Activated CD8-positive, alpha-beta memory T cell treated with anti-CD3 and anti-CD28 coated beads, Interleukin-2, amount 50 U/mL, for 1 hour (primary cell): ENCODE measurements around the gene TJP1.
"Not testable (repeated sequence)": the region's sequence is repeated elsewhere in the genome, so short reads cannot be mapped to it uniquely, and the experiment has no call there.

Experiments
- DNase-seq: peaks from one replicate; pipeline ENCODE4 v3.0.0-alpha.2; 2020; ENCODE audit errors: extremely low read depth

TJP1 gene

GRCh38 chr15:29756358-29757267 lies 65.7 kb downstream of the TJP1 start:
- DNase-seq: no peak

GRCh38 chr15:29754009-29754408 lies 68.3 kb downstream of the TJP1 start:
- not testable (repeated sequence) for DNase-seq

GRCh38 chr15:29753506-29753905 lies 68.8 kb downstream of the TJP1 start:
- no peak for DNase-seq

- no peak for DNase-seq
These were observed 71.5 kb downstream of the TJP1 start for GRCh38 chr15:29750754-29751153.

- DNase-seq: no peak
These were observed 72.7 kb downstream of the TJP1 start for GRCh38 chr15:29749365-29750086.

- no peak for DNase-seq
These were observed 74.3 kb downstream of the TJP1 start for GRCh38 chr15:29747837-29748417.

GRCh38 chr15:29743475-29743874 lies 78.8 kb downstream of the TJP1 start:
- no peak for DNase-seq

GRCh38 chr15:29740692-29741311 lies 81.5 kb downstream of the TJP1 start:
- DNase-seq: no peak

GRCh38 chr15:29736744-29737020 lies 85.6 kb downstream of the TJP1 start:
- no peak for DNase-seq

- DNase-seq: no peak
These were observed 86.1 kb downstream of the TJP1 start for GRCh38 chr15:29736012-29736743.

GRCh38 chr15:29734917-29735572 lies 87.2 kb downstream of the TJP1 start:
- DNase-seq: no peak

GRCh38 chr15:29731865-29732264 lies 90.4 kb downstream of the TJP1 start:
- no peak for DNase-seq

- DNase-seq: not testable (repeated sequence)
These were observed 91.8 kb downstream of the TJP1 start for GRCh38 chr15:29730471-29730870.

GRCh38 chr15:29728418-29728817 lies 93.8 kb downstream of the TJP1 start:
- no peak for DNase-seq

GRCh38 chr15:29727871-29728270 lies 94.4 kb downstream of the TJP1 start:
- DNase-seq: no peak

- no peak for DNase-seq
These were observed 95.7 kb downstream of the TJP1 start for GRCh38 chr15:29726553-29726952.

- DNase-seq: no peak
These were observed 98.2 kb downstream of the TJP1 start for GRCh38 chr15:29724026-29724425.

GRCh38 chr15:29713784-29714183 lies 108.5 kb downstream of the TJP1 start:
- DNase-seq: no peak

GRCh38 chr15:29712149-29712885 lies 110.0 kb downstream of the TJP1 start:
- no peak for DNase-seq

- DNase-seq: no peak
These were observed 110.7 kb downstream of the TJP1 start for GRCh38 chr15:29711531-29711930.
